Measurements from ENCODE around the gene ABHD8.

ABHD8 gene

DNA sequence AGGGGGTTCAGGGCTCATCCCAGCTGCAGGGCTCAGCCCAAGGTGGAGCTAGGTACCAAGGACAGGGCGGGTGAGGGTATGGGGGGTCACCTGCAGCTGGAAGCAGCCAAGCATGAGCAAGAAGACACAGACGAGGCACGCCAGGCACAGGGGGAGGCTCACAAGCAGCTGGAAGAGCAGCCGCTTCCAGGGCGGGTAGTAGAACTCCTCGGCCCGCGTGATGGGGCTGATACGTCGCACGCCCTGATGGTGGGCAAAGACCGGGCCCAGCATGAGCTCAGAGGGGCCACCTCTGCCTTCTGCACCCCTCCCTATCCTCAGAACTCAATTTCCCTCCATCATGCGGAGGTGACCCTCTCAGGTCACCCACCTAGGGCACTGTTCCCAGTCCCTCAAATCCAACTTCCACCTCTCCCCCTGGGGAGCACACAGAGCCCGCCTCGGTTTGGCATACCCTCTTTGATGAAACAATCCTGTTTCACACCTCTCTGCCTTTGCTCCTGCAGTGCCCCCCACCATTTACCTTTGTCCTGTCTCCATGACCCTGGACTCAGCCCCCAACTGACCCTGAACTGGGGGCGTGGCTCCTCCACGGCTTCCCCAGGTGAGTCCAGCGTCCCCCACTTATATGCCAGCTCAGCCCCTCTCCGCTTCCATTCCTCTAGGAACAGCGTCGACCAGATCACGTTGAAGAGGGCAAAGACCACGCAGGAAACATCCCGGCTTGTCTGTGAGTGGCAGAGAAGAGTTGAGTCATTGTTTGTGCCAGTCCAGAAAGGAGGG, 27.2 kb upstream of the ABHD8 start:
- ChIA-PET POLR2A (interaction anchor here (9.3 kb wide), 1 partner anchor 23 kb away, joined by 107 read pairs; the partner anchor contains the start of genes DDA1 and MRPL34), CTCF (interaction anchor here (0.5 kb wide), 1 partner anchor 12 kb away, joined by 3 read pairs; no protein-coding TSS in a partner anchor)
- DNase-seq (ENCODE audit: extremely low spot score) = no peak
- no peak for TF ChIP-seq FOXM1 (IDR thresholded peaks at IDR 0.05; ENCODE audit: borderline replicate concordance)
- TF ChIP-seq L3MBTL2 (conservative IDR thresholded peaks at IDR 0.05) = no peak
- no peak for TF ChIP-seq CTBP1 (IDR thresholded peaks at IDR 0.05; ENCODE audit: borderline replicate concordance)
- no peak for TF ChIP-seq LEF1 (IDR thresholded peaks at IDR 0.05; ENCODE audit: borderline replicate concordance)

DNA sequence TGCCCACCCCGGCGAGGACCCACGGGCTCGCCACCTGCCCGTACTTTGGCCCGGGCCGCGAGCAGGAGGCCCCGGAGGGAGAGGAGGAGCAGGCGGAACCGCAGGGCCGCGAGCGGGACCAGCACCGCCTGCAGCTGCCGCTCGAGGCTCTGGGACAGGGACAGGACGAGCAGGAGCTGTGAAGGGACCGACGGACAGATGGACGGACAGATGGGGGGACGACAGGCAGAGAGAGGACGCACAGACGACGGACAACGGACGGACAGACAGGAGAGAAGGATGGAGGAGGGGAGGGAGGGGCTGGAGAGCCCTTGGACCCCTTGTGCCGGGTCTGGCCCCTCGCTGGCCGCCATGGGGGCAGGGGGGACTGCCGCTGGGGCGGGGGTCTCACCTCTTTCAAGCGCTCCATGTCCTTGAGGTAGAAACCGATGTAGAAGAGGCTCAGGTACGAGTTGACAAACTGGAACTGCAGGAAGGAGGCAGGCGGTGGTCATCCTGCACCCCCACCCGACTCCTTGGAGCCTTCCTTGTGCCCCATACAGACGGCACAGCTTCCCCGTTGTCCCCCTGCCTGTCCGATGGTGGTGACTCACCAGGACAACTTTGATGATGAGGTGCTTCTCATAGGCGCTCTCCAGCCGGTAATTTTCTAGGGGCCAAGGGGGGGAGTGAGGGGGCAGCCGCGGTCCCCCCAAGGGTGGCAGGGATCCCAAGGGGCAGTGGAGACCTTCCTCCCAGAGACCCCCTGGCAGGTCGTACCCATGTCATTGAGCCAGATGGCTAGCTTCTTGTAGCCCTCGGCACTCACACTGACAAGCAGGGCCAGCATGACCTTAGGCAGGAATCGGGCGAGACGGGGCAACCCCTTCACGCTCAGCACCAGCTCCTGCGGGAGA, 26.4 kb upstream of the ABHD8 start:
- ChIA-PET CTCF (no interaction called here), POLR2A (interaction anchor here (0.5 to 9.3 kb wide), 2 partner anchors 22 to 31 kb away, joined by 3 to 107 read pairs; partner anchors contain the start of genes DDA1 and MRPL34)
- no peak for TF ChIP-seq ARNT (IDR thresholded peaks at IDR 0.05)
- no peak for TF ChIP-seq NFRKB (IDR thresholded peaks at IDR 0.05)
- no peak for TF ChIP-seq TARDBP (IDR thresholded peaks at IDR 0.05)
- TF ChIP-seq BHLHE40 (IDR thresholded peaks at IDR 0.05; ENCODE audit: borderline replicate concordance) = no peak
- TF ChIP-seq FOXA1 (IDR thresholded peaks at IDR 0.05) = no peak
- no peak for TF ChIP-seq CTBP1 (IDR thresholded peaks at IDR 0.05; ENCODE audit: borderline replicate concordance)
- TF ChIP-seq HDGF (IDR thresholded peaks at IDR 0.05; ENCODE audit: borderline replicate concordance) = no peak
- TF ChIP-seq, protein P1, sequence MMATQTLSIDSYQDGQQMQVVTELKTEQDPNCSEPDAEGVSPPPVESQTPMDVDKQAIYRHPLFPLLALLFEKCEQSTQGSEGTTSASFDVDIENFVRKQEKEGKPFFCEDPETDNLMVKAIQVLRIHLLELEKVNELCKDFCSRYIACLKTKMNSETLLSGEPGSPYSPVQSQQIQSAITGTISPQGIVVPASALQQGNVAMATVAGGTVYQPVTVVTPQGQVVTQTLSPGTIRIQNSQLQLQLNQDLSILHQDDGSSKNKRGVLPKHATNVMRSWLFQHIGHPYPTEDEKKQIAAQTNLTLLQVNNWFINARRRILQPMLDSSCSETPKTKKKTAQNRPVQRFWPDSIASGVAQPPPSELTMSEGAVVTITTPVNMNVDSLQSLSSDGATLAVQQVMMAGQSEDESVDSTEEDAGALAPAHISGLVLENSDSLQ (IDR thresholded peaks at IDR 0.05) = no peak
- DNase-seq (ENCODE audit: extremely low spot score) = no peak

DNA sequence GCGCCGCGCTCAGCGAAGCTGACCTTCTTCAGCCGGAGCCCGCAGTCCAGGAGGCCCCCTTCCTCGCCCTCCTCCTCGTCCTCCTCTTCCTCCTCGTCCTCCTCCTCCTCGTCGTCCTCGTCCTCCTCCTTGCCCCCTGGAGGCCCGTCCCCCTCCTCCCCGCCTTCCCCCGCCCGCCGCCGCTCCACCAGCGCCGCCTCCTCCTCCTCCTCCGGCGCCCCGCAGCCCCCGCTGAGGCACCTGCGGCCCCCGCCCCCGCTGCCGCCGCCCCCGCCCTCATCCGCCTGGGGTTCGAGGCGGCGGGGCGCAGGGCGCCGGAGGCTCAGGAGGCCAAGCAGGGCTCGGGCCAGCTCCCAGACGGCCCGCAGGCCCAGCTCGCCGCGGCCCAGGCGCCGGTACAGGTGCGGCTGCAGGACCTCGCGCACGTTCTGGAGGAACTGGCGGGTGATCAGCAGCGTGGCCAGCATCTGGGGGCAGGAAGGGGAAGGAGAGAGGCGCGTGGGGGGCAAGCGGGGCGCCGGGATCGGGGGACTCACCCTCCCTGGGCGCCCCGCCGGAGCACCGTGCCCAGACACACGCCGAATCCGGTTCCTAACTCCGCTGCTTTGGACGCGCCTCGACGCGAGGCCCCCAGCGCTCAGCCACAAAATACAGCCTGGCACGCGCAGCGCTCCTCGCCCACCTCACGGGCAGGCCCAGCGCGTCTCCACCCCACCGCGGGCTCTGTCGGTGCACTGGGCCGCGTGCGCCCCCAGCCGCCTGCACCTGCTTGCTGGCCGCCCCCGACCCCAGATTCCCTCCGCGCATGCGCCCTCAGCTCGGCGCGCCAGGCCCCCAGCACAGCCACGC, 25.5 kb upstream of the ABHD8 start:
- POLR2A ChIA-PET = interaction anchor here (3.7 to 9.3 kb wide), 2 partner anchors 20 to 21 kb away, joined by 16 to 107 read pairs; partner anchors contain the start of genes DDA1 and MRPL34
- DNase-seq (ENCODE audit: extremely low spot score) = no peak
- TF ChIP-seq, protein P1 (IDR thresholded peaks at IDR 0.05) = no peak
- TF ChIP-seq TARDBP (IDR thresholded peaks at IDR 0.05) (no peak), HDGF (IDR thresholded peaks at IDR 0.05; ENCODE audit: borderline replicate concordance) (no peak), SP1 (IDR thresholded peaks at IDR 0.05) (no peak), NFRKB (IDR thresholded peaks at IDR 0.05) (no peak), FOXA1 (IDR thresholded peaks at IDR 0.05) (no peak), SUZ12 (IDR thresholded peaks at IDR 0.05) (no peak), ARNT (IDR thresholded peaks at IDR 0.05) (no peak), L3MBTL2 (conservative IDR thresholded peaks at IDR 0.05) (no peak), BHLHE40 (IDR thresholded peaks at IDR 0.05; ENCODE audit: borderline replicate concordance) (no peak), FOXM1 (IDR thresholded peaks at IDR 0.05; ENCODE audit: borderline replicate concordance) (no peak), ELF4 (IDR thresholded peaks at IDR 0.05) (no peak), ZNF384 (IDR thresholded peaks at IDR 0.05) (no peak), LEF1 (IDR thresholded peaks at IDR 0.05; ENCODE audit: borderline replicate concordance) (no peak), FOXK2 (IDR thresholded peaks at IDR 0.05) (no peak), CTBP1 (IDR thresholded peaks at IDR 0.05; ENCODE audit: borderline replicate concordance) (no peak)
- CTCF ChIA-PET = no interaction called here

DNA sequence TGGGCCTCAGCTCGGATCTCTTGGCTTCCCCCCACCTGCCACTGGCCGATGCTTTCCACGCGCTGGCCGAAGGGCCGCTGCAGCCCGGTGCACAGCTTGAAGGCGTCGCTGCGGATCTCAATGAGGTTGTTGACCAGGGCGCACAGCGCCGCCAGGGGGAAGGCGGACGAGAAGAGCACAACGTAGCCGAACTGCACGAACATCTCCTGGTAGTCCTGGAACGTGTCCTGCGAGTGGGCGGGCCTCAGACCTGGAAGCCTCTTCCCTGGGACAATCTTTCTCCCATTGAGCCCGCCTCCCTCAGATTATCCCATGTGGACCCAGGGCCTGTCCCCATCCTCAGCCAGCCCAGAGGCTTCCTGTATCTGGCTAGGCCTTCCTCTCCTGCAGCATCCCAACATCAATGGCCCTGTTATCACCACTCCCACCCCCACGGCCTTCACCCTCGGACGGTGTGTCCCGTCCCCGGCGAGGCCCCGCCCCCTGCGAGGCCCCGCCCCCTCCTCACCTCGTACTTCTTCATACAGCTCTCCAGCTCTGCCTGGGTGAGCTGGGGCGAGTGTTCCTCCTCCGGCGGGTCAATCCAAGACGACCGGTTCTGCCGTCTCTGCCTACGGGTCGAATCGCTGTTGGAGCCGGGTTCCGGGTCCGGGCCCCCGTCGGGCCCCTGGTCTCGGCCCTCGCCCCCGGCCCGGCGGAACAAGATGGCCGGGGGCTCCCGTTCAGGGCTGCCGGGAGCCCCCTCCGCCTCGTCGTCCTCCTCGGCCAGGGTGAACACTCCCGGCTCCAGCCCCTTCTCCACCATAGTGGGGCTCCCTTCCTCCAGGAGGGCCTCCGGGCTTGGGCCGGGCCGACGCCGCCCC, 24.7 kb upstream of the ABHD8 start:
- no peak for TF ChIP-seq FOXK2 (IDR thresholded peaks at IDR 0.05)
- TF ChIP-seq SP1 (IDR thresholded peaks at IDR 0.05) = no peak
- TF ChIP-seq CTBP1 (IDR thresholded peaks at IDR 0.05; ENCODE audit: borderline replicate concordance) = no peak
- TF ChIP-seq ARNT (IDR thresholded peaks at IDR 0.05) = no peak
- no peak for TF ChIP-seq FOXM1 (IDR thresholded peaks at IDR 0.05; ENCODE audit: borderline replicate concordance)
- no peak for TF ChIP-seq ELF4 (IDR thresholded peaks at IDR 0.05)
- no peak for TF ChIP-seq BHLHE40 (IDR thresholded peaks at IDR 0.05; ENCODE audit: borderline replicate concordance)
- TF ChIP-seq TARDBP (IDR thresholded peaks at IDR 0.05) = no peak
- TF ChIP-seq ZNF384 (IDR thresholded peaks at IDR 0.05) = no peak
- no peak for TF ChIP-seq NFRKB (IDR thresholded peaks at IDR 0.05)
- no peak for TF ChIP-seq LEF1 (IDR thresholded peaks at IDR 0.05; ENCODE audit: borderline replicate concordance)
- TF ChIP-seq, protein P1 (IDR thresholded peaks at IDR 0.05) = no peak
- TF ChIP-seq FOXA1 (IDR thresholded peaks at IDR 0.05) = no peak
- DNase-seq (ENCODE audit: extremely low spot score) = peak; percentile 87
- ChIA-PET CTCF (interaction anchor here (0.6 kb wide), 4 partner anchors 23 to 977 kb away, joined by 3 read pairs; partner anchors contain the start of genes ABHD8 and MRPL34), POLR2A (interaction anchor here (0.7 to 3.7 kb wide), 3 partner anchors 15 to 23 kb away, joined by 3 to 16 read pairs (median 4); partner anchors contain the start of genes DDA1 and MRPL34)

Measured in HEK293T (cell line).